Stimulated activated CD8-positive, alpha-beta memory T cell treated with anti-CD3 and anti-CD28 coated beads, Interleukin-15, amount 100 ng/mL, for 4 hours (primary cell): ENCODE data around the gene SLC35A4.

Experiments used
- DNase-seq, 2 donors: peaks; one replicate each; pipeline ENCODE4 v3.0.0-alpha.2; 2020; ENCODE audit warnings: low read depth in 2 of 2

Gene SLC35A4, protein sequence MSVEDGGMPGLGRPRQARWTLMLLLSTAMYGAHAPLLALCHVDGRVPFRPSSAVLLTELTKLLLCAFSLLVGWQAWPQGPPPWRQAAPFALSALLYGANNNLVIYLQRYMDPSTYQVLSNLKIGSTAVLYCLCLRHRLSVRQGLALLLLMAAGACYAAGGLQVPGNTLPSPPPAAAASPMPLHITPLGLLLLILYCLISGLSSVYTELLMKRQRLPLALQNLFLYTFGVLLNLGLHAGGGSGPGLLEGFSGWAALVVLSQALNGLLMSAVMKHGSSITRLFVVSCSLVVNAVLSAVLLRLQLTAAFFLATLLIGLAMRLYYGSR

GRCh38 chr5:140564196-140565023 lies at the start of gene SLC35A4, which contains the start of gene APBB3:
TSS of gene SLC35A4 (plus strand) at chr5:140564828. CDS start at chr5:140567170, 2,342 bp downstream.
TSS of gene APBB3 (minus strand) at chr5:140564598. CDS start at chr5:140564245, 353 bp downstream.
- peak; percentile 96 to 97 for DNase-seq

- no peak for DNase-seq
Observed at GRCh38 chr5:140524003-140524402, 40.6 kb upstream of the SLC35A4 start.

- DNase-seq = no peak
Observed at GRCh38 chr5:140540227-140540626, 24.4 kb upstream of the SLC35A4 start.

GRCh38 chr5:140542972-140543371 lies 21.7 kb upstream of the SLC35A4 start:
- no peak for DNase-seq

DNA sequence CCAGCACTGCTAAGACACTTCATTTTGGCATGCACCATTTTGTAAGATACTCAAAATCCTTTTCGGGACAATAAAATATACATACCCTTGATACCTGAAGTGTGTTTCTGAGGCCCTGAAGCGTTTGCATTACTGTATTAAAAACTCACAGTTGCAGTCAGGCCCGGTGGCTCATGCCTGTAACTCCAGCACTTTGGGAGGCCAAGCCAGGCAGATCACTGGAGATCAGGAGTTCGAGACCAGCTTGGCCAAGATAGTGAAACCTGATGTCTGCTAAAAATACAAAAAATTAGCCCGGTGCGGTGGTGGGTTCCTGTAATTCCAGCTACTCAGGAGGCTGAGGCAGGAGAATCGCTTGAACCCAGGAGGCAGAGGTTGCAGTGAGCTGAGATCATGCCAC lies 19.6 kb upstream of the SLC35A4 start:
- DNase-seq = no peak

GRCh38 chr5:140545606-140546005 lies 19.0 kb upstream of the SLC35A4 start:
- no peak for DNase-seq

DNA sequence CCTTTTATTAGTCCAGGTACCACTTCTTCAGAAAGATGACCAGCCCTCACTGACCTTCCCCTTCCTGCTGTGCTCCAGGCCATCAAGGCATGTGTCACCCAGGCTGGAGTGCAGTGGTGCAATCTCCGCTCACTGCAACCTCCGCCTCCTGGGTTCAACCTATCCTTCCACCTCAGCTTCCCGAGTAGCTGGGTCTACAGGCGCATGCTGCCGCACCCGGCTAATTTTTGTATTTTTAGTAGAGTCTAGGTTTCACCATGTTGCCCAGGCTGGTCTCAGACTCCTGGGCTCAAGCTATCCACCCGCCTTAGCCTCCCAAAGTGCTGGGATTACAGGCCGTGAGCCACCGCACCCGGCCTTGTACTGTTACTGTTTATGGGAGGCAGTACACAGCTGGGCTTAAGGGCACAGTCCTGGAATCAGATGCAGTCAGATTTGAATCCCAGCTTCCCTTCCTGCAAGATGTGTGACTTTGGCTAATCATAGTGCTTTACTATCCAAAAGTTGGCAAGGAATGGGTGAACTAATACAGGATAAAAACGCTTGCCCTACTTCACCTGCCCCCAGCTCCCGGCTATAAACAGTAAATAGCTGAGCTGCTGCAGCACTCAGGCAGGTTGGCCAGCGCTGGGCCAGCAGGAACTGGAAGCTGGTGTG lies 17.6 kb upstream of the SLC35A4 start:
- DNase-seq = no peak

DNA sequence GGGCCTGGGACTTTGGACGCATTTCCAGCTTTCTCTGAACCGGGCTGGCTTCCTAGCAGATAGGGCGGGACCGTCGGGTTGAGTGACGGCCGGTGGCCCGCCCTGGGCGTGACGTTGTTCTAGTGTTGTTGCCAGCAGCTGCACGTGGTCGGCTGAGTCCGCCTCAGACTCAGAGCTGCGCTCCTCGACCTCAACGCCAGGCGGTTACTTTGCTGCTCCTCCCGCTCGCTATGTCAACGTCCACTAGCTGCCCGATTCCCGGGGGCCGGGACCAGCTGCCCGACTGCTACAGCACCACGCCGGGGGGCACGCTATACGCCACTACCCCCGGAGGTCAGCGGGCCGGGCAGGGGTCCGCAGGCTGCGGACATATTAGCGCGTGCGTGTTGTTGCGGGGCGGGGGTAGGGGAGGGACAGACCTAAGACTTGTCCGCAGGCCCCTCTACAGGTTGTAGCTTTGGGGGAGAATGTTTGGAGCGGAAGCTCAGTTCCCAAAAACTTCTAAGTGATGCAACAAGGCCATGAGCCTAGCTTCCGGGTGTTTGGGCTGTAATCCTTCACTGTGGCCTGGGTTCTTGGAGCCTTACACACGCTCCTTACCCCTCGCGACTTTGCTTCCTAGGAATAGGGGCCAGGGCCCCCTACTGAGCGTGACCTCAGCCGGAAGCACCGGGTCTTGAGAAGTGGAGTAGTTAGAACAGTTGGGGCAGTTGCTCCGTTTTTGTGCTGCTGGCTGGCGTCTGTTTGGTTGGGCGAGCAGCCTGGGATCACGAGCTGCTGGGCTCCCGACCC lies 16.9 kb upstream of the SLC35A4 start, which contains the start of gene EIF4EBP3:
TSS of gene EIF4EBP3 (plus strand) at position 155 of the 792 bp plus-strand sequence. CDS start at position 231, 76 bp downstream.
- DNase-seq = peak; percentile 67 to 70

- DNase-seq = no peak
Observed at GRCh38 chr5:140548300-140548688, 16.3 kb upstream of the SLC35A4 start.

- DNase-seq = no peak
Observed at GRCh38 chr5:140548791-140549190, 15.8 kb upstream of the SLC35A4 start.

- DNase-seq = no peak
Observed at GRCh38 chr5:140549237-140550144, 15.1 kb upstream of the SLC35A4 start.

DNA sequence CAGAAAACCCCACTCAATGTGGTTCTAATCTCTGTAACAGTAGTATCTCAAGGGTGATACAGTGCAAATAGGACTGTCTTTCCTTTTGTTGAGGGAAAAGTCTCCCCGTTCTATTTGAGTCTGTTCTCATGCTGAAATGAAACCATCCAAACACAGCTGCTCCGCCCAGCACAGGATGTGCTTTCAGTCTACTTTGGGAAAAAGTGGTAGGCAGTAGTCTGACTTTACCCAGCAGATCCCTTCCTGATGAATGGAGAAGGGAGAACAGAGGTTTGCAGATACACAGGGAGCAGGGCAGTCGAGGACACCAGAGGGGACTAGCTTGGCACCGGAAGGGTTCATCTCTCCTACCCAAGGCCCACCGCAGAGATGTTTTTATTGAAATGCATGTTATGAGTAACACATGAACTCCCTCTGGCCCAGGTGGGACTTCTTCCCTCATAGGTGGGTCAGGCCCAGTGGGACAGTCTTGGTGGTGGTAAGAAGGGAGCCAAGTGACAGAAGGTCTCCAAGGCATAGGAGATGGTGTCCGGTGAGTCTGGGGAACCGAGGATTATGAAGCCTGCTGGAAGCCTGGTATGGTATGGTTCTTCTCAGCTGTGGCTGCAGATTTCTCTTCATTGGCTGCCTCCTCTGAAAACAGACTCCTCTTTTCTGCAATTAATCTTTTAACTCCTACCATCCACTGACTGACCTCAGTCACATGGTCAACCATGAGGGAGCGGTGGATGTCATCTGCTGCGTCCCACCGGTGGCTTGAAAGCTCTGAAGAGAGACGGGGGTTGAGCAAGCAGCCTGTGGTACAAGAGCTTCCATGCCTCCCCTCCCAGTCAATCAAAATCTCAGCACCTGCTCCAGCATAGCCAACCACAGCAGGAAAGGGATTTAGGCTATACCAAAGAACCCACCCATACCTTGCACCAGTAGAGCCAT lies 14.2 kb upstream of the SLC35A4 start:
- no peak for DNase-seq

DNA sequence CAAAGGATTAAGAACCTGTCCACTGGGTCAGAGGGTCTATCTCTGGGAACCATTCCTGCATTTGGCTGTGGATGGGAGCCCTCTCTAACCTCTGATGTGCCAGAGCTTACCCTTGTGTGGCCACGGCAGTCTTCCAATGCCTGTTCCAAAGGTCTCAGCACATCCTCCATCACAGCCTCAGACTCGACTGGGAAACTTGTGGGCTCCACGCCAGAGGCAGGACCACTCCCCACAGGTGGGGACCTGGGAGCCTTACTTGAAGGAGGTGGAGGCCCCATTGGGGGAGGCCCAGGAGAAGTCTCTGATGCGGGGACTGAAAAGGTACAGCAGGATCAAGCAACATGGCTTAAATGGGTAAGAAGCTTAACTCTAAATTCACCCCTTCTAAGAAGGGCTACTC lies 12.8 kb upstream of the SLC35A4 start:
- no peak for DNase-seq

DNA sequence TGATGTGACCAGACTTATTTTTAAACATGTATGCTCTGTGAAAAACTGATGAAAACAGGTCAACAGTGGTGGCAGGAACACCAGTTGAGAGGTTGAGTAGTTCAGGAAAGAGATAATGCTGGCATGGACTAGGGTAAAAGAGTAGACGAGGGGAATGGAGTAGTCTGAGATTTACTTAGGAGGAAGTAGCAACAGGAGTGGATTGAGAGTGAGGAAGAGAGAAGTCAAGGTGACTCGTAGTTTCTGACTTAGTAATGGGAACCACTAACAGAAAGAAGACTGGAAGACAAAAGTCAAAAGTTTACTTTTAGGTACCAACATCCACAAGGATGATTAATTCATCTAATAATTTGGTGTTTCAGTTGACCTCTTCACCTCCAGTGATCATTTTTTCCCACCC lies 11.0 kb upstream of the SLC35A4 start:
- DNase-seq = no peak

DNA sequence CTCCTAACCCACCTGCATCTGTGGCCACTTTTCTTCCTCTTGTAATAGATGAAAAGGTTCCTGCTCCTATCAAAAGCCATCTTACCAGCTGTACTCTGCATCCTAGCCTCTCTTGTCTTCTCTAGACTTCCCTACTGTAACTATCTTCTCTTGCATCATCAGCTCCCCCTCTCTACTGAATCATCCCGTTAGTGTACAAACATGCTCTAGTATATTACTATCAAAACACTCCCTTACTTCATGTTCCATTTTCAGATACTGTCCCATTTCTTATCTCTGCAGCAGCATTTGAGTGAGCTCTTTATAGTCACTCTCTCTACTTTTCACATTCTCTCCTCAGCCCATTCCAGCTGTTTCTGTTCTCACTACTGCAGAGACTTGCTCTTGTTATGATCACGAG lies 10.2 kb upstream of the SLC35A4 start:
- DNase-seq = no peak

DNA sequence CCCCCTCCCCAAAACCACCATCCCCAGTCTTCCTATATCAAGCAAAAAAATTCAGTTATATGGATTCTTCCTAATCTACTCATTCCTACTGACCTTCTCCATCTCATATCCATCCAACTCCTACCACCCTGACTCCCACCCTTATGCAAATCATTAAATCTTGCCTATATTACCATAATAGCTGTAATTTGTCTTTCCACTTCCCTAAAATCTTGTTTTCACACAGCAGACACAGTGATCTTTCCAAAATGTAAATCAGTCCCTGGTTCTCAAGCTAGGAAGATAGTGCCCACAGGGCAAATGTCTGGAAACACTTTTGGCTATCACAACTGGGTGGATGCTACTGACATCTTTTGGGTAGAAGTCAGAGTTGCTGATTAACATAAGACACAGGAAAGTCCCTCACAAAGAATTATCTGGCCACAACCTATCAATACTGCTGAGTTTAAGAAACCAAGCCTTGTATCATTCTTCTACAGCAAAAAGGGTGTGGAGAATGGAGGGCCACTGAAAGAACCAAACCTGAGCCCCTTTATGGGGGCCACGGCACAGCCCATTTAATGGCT lies 8.8 kb upstream of the SLC35A4 start:
- DNase-seq = no peak

- no peak for DNase-seq
Observed at GRCh38 chr5:140556438-140556837, 8.2 kb upstream of the SLC35A4 start.

DNA sequence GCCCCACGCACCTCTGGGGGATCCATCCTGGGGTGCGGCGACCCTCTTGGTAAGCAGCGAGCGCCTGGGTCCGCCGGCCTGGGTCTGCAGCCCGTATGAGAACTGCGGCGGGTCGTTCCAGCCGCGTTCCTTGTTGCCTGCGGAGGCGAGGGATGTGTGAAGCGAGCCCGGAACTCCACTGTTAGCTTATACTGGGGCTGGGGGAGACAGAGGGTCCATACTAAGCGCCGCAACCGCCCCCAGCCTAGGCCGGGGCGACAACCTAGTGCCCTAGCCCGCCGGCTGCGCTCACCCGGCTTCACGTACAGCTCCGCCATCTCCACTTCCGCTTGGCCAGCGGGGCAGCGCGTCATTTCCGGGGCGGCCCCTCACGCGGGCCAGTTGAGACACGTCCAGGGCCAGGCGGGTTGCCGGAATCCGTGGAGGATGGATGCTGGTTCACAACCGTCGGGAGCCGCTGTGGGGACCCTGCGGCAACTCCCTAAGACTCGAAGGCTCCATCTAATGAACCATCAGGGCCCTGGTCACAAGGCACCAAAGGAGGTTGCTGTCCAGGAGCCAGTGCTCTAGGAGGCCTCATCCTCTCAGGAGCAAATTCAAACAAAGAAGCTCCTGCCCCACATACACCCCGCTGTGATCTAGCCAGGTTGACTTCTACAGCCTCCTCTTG lies 7.4 kb upstream of the SLC35A4 start, which contains the start of gene SRA1:
TSS of gene SRA1 (minus strand) at position 338 of the 670 bp plus-strand sequence. CDS start at position 317, 21 bp downstream.
- peak; percentile 63 to 69 for DNase-seq
